ENCODE measurements around the gene LPCAT1.

The LPCAT1 gene

GRCh38 chr5:1419476-1420210 is 104.1 kb downstream of the LPCAT1 start:
- FAIRE-seq, result no peak

DNA sequence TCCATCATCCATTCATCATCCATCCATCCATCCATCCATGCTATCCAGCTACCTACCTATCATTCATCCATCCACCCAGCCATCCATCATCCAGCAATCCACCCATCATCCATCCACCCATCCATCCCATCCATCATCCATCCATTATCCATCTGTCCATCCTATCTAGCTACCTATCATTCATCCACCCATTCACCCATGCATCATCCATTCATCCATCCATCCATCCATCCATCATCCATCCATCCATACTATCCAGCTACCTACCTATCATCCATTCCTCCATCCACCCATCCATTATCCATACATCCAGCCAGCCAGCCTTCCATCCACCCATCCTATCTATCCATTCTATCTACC is 104.9 kb downstream of the LPCAT1 start:
- no peak for FAIRE-seq

GRCh38 chr5:1418238-1418920 is 105.4 kb downstream of the LPCAT1 start:
- FAIRE-seq, result no peak

GRCh38 chr5:1417586-1418225 is 106.1 kb downstream of the LPCAT1 start:
- FAIRE-seq, result no peak

GRCh38 chr5:1416856-1417469 is 106.8 kb downstream of the LPCAT1 start:
- FAIRE-seq, result no peak

DNA sequence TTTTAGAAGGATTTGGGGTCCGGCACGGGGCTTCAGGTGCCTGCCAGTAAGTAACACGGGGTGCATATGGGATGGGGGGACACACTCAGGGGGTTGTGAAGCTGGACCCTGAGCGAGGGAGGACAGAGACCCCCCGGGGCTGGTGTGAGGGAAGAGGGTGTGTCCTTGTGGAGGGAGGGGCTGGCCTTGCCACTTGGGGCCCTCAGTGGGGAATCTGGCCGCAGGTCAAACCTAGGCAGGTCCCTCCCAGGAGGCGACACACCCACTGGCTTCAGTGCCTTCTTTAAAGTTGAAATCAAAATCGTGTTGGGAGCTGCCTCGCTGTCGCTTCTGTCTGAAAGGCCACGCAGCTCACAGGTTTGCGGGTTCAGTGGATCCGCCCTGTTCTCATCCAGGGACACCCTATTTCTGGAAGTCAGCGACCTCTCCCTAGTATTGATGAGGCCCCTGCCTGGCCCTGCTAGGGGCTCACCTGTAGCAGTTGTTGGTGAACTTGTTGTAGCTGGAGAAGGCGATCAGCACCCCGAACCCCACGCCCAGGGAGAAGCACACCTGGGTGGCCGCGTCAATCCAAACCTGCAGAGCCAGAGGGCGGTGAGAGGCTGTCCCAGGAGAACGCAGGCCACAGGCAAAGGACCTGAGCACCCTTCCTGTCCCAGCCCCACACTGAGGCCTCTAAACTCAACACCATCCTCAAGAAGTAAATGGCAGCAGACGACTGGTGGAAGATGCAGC is 108.0 kb downstream of the LPCAT1 start:
- FAIRE-seq, result no peak

DNA sequence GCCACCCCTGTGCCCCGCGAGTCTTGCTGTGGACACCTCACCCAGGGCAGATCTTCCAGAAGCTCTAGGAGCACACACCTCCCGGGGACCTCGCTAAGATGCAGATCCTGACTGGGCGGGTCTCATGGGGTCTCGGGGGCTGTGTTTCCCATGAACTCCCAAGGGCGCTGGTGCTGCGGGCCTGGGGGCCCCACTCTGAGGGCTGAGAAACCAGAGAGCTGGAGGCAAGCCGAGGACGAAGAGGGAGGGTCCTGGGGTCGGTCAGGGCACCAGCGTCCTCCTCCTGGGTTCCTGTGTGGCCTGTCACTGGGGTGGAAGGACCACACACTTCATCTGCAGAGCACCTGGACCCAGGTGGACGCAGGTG is 108.7 kb downstream of the LPCAT1 start:
- FAIRE-seq, result no peak

GRCh38 chr5:1414311-1415058 is 109.3 kb downstream of the LPCAT1 start:
- no peak for FAIRE-seq

DNA sequence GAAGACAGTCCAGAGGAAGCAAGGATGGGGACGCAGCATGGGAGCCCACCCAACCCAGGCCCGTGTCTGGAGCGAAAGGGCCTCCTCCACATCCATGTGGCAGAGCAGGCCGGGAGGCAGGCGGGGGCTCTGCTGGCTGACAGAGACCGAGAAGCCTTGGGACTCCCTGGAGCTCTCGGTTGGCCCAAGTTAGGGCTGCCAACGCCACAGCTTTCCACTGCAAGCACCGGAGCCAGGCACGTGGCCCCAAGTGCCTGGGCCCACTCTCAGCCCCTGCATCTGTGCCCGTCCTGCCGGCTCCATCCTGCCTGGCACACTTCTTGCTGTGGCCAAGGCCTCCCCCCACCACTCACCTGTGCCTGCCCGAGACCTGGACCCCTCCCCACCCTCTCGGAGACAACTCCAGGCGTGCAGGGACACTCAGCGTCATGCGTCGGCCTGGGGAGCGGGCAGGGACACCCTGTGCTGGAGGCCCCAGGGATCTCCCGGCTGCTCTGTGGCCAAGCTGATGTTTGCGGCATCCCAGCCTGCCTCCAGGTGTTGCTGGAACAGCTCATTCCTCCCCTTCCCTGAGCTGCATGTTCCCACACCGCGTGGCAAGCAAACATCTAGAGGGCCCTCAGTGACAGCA is 110.0 kb downstream of the LPCAT1 start:
- no peak for FAIRE-seq

GRCh38 chr5:1413211-1413610 is 110.5 kb downstream of the LPCAT1 start:
- no peak for FAIRE-seq

GRCh38 chr5:1412621-1413020 is 111.1 kb downstream of the LPCAT1 start:
- FAIRE-seq, result no peak

- no peak for FAIRE-seq
Measured at GRCh38 chr5:1412163-1412562, 111.6 kb downstream of the LPCAT1 start.

All from colon (tissue), 2 donors.